Stimulated activated naive CD8-positive, alpha-beta T cell treated with anti-CD3 and anti-CD28 coated beads, Interleukin-15, Interleukin-2, amounts not matched to agents 100 ng/mL and 50 ng/mL, for 24 hours (primary cell): ENCODE data around the gene MYO6.

Experiments used
- H3K27ac Mint-ChIP-seq: one replicate; pipeline ENCODE4 v1.8.0; 2021; ENCODE audit warnings: mild to moderate bottlenecking, mixed read lengths
- H3K27me3 Mint-ChIP-seq: one replicate; pipeline ENCODE4 v1.8.0; 2021; ENCODE audit warnings: mixed read lengths
- H3K36me3 Mint-ChIP-seq: one replicate; pipeline ENCODE4 v1.8.0; 2021; ENCODE audit warnings: low read depth, mixed read lengths
- H3K4me1 Mint-ChIP-seq: one replicate; pipeline ENCODE4 v1.8.0; 2021; ENCODE audit warnings: low read depth, mixed read lengths
- H3K4me3 Mint-ChIP-seq: one replicate; pipeline ENCODE4 v1.8.0; 2021; ENCODE audit warnings: mild to moderate bottlenecking, mixed read lengths
- H3K9me3 Mint-ChIP-seq: one replicate; pipeline ENCODE4 v1.8.0; 2021; ENCODE audit warnings: mixed read lengths

MYO6 gene

DNA sequence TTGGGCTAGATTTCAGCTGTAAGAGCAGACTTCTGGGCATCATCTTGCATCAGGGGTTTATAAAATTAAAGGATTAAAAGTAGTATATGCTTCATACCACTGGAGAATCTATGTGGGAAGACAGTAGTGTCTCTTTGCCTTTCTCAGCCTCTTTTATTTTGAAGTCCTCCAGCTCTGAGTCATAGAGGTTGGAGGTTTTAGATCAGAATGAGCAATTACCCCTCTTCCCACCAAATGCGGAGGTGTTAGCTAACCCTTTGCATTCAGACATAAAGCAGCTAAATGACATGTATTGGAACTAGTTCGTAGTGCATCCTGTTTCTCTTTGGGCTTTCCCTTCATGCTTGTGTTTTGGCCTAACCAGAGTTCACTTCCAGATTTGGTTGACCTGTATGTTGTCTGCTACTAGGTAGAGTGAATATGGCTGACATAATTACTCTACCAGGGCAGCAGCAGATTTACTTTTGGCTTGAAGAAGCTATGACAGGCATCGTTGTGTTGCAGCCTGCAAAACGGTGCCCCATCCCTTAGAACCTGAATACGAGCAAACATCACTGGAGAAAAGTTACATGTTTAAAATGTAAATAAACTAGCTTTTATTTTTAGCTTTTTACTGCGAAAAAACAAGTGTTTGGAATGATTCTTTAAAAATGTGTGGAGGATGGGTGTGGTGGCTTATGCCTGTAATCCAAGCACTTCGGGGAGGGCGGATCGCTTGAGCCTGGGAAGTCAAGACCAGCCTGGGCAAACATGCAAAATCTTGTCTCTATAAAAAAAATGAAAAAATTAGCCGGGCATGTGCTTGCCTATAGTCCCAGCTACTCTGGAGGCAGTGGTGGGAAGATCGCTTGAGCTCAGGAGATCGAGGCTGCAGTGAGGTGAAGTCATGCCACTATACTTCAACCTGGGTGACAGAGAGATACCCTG lies 82.2 kb downstream of the MYO6 start:
- H3K9me3 Mint-ChIP-seq: peaks cover 4% of the 10 kb centered on the region
- H3K4me3 Mint-ChIP-seq: no peak overlapping the region
- H3K4me1 Mint-ChIP-seq: peaks cover 9% of the 10 kb centered on the region
- no peaks in the 10 kb centered on the region for H3K36me3 Mint-ChIP-seq
- H3K27me3 Mint-ChIP-seq: peaks cover 5% of the 10 kb centered on the region
- no peak overlapping the region for H3K27ac Mint-ChIP-seq

DNA sequence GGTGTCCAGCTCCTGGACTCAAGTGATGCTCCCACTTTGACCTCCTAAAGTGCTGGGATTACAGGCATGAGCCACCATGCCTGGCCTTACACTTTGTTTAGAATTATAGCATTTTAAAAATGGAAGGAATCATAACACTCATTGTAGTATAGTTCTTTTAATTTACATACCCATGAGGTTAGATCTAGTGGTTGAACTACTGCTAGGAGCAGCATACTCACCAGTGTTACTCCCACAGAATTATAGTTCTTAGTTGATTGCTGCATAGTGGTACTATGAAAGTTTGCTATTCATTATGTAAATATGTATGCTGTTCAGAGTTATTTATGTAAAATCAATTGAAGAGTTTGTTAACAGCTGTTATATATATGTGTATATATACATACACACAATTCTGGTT lies 85.4 kb downstream of the MYO6 start:
- peaks cover 4% of the 10 kb centered on the region for H3K9me3 Mint-ChIP-seq
- H3K27me3 Mint-ChIP-seq: no peaks in the 10 kb centered on the region
- H3K36me3 Mint-ChIP-seq: no peaks in the 10 kb centered on the region
- H3K4me3 Mint-ChIP-seq: no peak overlapping the region
- H3K4me1 Mint-ChIP-seq: peaks cover 9% of the 10 kb centered on the region
- H3K27ac Mint-ChIP-seq: no peak overlapping the region

DNA sequence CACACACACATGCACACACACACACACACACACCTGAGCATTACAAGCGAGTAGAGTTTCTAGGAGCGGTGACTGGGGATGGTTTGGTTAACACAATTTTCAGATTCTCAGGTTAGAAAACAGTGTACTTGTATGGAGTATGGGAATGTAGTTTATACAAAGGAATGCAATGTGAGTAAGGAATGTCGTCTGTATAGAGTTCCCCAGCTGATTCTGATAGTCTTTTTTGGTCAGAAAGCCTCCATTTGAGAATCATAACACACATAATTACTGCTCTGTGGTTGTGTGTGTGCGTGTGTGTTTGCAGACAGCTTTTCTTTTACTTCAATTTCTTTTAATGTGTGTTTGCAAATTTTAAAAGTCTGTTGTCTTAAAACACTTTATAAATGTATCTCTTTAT lies 93.2 kb downstream of the MYO6 start:
- no peaks in the 10 kb centered on the region for H3K27me3 Mint-ChIP-seq
- no peak overlapping the region for H3K4me3 Mint-ChIP-seq
- H3K9me3 Mint-ChIP-seq: no peaks in the 10 kb centered on the region
- H3K4me1 Mint-ChIP-seq: no peaks in the 10 kb centered on the region
- H3K27ac Mint-ChIP-seq: no peak overlapping the region
- H3K36me3 Mint-ChIP-seq: no peaks in the 10 kb centered on the region

DNA sequence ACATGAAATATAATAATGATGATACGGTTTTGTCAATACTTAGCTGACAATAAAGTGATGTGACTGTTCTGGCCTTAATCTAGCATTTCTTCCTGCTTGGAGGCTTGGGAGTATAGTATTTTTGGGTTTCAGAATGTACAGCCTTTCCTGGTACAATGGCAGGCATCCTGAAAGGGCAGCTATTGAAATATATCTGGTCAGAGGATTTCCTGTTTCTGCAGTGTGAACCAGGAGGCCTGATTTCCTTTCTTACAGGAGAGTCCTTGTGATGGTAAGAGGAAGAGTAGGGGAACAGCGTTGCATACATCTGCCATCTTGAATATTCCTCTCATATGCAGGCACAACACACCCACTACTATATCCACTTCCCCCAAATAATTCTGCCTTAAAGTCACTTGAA lies 93.7 kb downstream of the MYO6 start:
- no peaks in the 10 kb centered on the region for H3K27me3 Mint-ChIP-seq
- no peaks in the 10 kb centered on the region for H3K4me1 Mint-ChIP-seq
- no peak overlapping the region for H3K27ac Mint-ChIP-seq
- no peaks in the 10 kb centered on the region for H3K36me3 Mint-ChIP-seq
- no peak overlapping the region for H3K4me3 Mint-ChIP-seq
- no peaks in the 10 kb centered on the region for H3K9me3 Mint-ChIP-seq

DNA sequence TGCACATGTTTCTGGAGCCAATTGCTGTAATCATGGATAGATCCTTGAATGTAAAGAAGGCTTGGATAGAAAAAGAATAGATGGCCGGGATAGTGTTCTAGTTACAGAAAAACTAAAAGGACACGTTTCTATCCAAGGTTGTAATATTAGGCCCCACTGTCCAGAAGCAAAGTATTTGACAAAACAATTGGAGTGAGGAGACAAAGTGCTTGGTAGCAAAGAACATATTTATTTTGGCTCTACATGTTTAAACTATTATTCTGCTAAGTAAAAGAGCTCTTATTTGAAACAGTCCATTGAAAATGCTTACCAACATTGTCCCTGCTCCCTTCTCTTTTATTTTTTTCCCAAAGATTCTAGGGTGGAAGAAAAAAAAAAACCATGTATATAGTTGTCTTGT lies 94.4 kb downstream of the MYO6 start:
- Mint-ChIP-seq H3K4me1 (no peaks in the 10 kb centered on the region), H3K27me3 (no peaks in the 10 kb centered on the region), H3K36me3 (no peaks in the 10 kb centered on the region), H3K27ac (no peak overlapping the region), H3K9me3 (no peaks in the 10 kb centered on the region), H3K4me3 (no peak overlapping the region)

DNA sequence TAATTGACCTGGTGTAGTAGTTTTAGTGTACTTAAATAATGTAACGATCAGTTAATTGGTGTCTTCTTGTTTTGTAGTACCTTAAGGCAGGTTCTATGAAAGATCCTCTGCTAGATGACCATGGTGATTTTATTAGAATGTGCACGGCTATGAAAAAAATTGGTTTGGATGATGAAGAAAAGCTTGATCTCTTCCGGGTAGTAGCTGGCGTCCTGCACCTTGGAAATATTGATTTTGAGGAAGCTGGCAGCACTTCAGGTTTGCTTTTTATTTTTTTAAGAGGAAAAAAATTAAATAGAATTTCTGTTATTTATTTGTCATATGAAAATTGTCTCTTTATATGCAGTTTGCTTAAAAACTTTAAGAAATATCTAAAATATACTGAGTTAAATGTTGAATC lies 99.2 kb downstream of the MYO6 start:
- Mint-ChIP-seq H3K4me3 (no peak overlapping the region), H3K27ac (no peak overlapping the region), H3K4me1 (no peaks in the 10 kb centered on the region), H3K9me3 (no peaks in the 10 kb centered on the region), H3K36me3 (no peaks in the 10 kb centered on the region), H3K27me3 (peaks cover 15% of the 10 kb centered on the region)

DNA sequence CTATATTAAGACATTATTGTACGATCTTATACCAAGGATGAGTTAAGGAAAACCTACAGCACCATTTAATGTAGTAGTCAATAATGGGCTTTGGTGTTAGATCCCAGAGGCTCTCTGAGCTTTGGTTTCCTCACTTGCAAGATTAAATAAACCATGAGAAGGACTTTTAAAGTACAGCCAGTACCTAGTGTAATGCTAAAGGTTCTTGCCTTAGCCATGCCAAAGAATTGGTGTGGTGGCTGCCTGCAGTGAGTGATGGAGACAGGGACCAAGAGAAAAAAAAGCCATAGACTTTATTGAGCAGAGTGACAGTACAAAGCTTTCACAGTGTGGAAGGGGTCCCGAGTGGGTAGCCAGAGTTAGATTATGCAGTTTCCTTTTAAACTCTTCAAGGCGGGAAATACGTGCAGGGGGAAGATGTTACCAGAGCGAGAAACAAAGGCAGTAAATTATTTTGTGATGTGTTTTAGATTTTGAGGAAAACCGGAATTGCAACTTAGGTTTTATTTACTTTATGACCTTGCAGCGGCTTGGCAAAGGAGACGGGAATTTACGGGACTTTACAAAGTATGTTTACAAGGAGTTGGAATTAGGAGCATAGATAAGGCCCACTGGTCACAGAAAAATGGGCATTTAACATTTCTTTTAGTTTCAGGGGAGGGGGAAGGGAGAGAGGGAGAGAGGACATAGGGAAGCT lies 100.4 kb downstream of the MYO6 start:
- Mint-ChIP-seq H3K4me3 (no peak overlapping the region), H3K27ac (no peak overlapping the region), H3K36me3 (no peaks in the 10 kb centered on the region)

DNA sequence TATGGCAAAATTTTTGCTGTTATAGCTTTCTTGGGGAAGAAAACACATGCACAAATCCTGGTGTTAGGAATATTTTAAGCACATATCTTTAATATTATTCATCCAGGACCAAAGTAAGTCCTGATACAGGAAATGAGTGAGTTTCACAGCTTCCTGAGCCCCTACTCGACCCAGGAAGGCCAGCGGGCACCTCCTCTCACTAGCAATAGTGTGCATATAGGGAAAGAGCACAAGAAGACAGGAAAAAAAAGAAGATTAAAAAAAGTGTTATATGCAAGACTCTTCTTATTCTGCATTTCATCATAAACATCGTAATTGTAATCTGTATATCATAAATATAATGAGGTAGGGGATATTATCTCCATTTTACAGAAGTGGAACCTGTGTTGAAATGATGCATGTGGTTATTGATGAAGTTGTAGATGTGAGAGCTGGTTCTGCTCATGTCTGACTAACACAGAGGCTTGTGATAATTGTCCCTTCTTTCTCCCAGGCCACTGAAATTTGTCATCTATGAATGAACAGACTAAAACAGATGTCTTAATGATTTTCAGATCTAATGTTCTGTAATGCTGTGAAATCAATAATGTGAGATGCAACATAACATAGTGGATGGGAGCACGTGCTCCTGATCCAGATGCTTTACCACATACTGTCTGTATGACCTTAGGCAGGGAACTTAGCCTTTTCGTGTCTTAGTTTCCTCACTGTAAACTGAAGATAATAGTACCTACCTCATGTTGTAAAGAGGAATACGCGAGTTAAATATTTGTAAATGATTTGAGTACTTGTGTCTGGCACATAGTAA lies 101.2 kb downstream of the MYO6 start:
- no peaks in the 10 kb centered on the region for H3K36me3 Mint-ChIP-seq
- no peaks in the 10 kb centered on the region for H3K9me3 Mint-ChIP-seq
- H3K4me3 Mint-ChIP-seq: no peak overlapping the region
- peaks cover 15% of the 10 kb centered on the region for H3K27me3 Mint-ChIP-seq
- no peaks in the 10 kb centered on the region for H3K4me1 Mint-ChIP-seq
- no peak overlapping the region for H3K27ac Mint-ChIP-seq

More for the DNA sequence above, 100.4 kb downstream of the MYO6 start:
- Mint-ChIP-seq H3K27me3 (peaks cover 15% of the 10 kb centered on the region), H3K9me3 (no peaks in the 10 kb centered on the region), H3K4me1 (no peaks in the 10 kb centered on the region)

DNA sequence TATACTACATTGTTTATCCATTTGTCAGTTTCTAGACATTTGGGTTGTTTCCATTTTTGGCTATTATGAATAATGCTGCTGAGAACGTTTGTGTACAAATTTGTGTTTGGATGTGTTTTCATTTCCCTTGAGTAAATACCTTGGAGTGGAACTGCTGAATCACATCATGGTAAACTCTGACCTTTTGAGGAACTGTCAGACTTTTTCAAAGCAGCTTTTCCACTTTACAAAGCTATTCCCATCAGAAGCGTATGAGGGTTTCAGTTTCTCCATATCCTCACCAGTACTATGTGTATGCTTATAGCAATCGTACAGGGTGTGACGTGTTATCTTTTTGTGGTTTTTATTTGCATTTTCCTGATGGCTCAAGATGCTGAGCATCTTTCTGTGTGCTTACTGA lies 103.7 kb downstream of the MYO6 start:
- H3K9me3 Mint-ChIP-seq: no peaks in the 10 kb centered on the region
- H3K27me3 Mint-ChIP-seq: peaks cover 15% of the 10 kb centered on the region
- H3K27ac Mint-ChIP-seq: no peak overlapping the region
- no peak overlapping the region for H3K4me3 Mint-ChIP-seq
- no peaks in the 10 kb centered on the region for H3K36me3 Mint-ChIP-seq
- no peaks in the 10 kb centered on the region for H3K4me1 Mint-ChIP-seq

DNA sequence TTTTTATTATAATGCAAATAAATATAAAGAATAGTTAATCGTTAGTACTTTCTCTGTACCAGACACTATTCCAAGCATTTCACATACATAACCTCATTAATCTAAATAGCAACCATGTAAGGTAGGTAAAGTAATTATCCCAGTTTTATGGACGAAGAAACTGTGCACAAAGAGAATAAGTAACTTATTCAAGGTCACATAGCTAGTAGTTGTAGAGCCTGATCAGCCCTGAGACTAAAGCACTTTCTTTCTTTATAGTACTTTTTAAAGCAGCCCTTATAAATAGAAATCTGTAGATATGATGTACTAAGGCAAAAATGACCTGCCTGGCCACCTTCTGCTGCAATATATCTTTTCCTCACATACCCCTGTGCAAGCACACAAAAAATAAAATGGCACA lies 104.8 kb downstream of the MYO6 start:
- no peak overlapping the region for H3K27ac Mint-ChIP-seq
- no peaks in the 10 kb centered on the region for H3K36me3 Mint-ChIP-seq
- no peaks in the 10 kb centered on the region for H3K9me3 Mint-ChIP-seq
- H3K27me3 Mint-ChIP-seq: peaks cover 15% of the 10 kb centered on the region
- no peaks in the 10 kb centered on the region for H3K4me1 Mint-ChIP-seq
- H3K4me3 Mint-ChIP-seq: no peak overlapping the region

DNA sequence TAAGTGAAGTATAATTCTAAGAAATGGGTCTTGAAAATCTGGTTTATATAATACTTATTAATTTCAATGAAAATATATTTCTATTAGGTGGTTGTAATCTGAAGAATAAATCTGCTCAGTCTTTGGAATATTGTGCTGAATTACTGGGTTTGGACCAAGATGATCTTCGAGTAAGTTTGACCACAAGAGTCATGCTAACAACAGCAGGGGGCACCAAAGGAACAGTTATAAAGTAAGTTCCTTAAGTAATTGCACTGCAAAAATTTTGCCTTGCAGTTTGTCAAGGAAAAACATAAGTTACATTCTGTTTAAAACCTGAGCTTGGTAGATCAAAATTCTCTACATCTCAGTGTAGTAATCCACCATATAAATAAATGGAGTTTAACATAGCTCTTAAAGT lies 106.0 kb downstream of the MYO6 start:
- Mint-ChIP-seq H3K27me3 (peaks cover 6% of the 10 kb centered on the region), H3K9me3 (no peaks in the 10 kb centered on the region), H3K4me3 (no peak overlapping the region), H3K36me3 (no peaks in the 10 kb centered on the region), H3K4me1 (no peaks in the 10 kb centered on the region), H3K27ac (no peak overlapping the region)

DNA sequence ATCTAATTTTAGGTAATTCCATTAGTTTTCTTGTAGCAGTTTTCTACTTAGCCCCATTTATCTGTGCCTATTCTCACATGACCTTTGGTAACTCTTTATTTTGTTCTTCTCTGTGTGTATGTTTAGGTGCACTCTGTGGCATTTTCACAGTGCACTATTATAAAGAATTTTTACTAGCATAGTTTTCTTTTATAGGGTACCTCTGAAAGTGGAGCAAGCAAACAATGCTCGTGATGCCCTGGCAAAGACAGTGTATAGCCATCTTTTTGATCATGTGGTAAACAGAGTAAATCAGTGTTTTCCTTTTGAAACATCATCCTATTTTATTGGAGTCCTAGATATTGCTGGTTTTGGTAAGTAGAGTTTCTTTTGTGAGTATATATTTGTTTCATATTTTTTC lies 107.9 kb downstream of the MYO6 start:
- Mint-ChIP-seq H3K4me1 (no peaks in the 10 kb centered on the region), H3K36me3 (no peaks in the 10 kb centered on the region), H3K9me3 (no peaks in the 10 kb centered on the region), H3K27ac (no peak overlapping the region), H3K4me3 (no peak overlapping the region), H3K27me3 (peaks cover 8% of the 10 kb centered on the region)

DNA sequence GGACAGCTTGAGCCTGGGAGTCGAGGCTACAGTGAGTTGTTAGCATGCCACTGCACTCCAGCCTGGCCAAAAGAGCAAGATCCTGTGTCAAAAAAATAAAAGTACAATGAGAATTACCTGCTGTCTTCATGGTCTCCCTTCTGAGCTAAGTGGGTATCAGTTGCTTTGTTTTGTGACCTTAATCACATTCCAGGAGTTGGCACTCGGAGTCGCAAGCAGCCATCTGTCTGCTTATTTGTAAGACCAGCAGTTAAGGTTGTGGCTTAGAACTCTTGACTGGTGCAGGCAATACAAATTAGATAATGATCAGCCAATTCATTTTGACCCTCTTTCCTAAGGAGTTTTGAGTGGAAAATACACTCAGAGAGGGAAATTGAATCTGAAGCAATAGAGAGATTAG lies 114.0 kb downstream of the MYO6 start:
- H3K4me1 Mint-ChIP-seq: no peaks in the 10 kb centered on the region
- H3K9me3 Mint-ChIP-seq: no peaks in the 10 kb centered on the region
- H3K27me3 Mint-ChIP-seq: peaks cover 3% of the 10 kb centered on the region
- no peak overlapping the region for H3K27ac Mint-ChIP-seq
- H3K4me3 Mint-ChIP-seq: no peak overlapping the region
- no peaks in the 10 kb centered on the region for H3K36me3 Mint-ChIP-seq

DNA sequence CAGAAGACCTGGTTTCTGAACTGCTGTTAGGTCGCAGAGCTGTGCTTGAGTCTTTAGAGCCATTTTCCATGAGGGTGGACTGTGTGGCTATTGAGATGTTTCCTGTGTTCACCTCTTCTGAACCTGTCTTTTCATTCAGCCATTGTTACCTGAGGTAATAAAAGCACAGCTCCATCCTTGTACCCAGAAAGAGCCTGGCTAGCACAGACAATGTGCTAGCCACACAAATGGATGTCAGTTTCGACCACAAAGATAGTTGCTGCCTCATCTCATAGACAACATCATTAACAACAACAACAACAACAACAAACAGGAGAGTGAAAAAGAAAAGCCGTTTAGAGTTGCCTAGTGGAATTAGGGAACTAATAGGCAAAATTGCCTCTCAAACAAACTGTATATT lies 114.7 kb downstream of the MYO6 start:
- H3K36me3 Mint-ChIP-seq: no peaks in the 10 kb centered on the region
- H3K9me3 Mint-ChIP-seq: no peaks in the 10 kb centered on the region
- H3K27ac Mint-ChIP-seq: no peak overlapping the region
- no peak overlapping the region for H3K4me3 Mint-ChIP-seq
- no peaks in the 10 kb centered on the region for H3K4me1 Mint-ChIP-seq
- peaks cover 3% of the 10 kb centered on the region for H3K27me3 Mint-ChIP-seq

DNA sequence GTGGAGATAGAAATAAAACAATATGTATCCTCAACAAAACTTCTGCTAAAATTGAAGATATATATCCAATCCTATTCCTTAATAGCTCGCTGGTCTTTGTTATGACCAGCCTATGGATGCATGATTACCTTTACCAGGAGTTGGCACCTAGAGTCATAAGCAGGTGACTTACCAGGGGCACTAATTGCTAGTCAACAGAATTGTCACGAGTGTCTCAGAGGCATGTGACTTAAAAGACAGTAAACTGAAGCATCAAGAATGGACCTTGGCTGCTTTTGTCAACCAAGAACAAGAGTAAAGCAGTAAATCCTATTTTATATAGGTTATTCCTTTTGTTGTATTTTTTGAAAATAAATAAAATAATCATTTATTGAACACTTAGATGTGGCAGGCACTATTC lies 115.4 kb downstream of the MYO6 start:
- H3K9me3 Mint-ChIP-seq: no peaks in the 10 kb centered on the region
- H3K36me3 Mint-ChIP-seq: no peaks in the 10 kb centered on the region
- H3K4me1 Mint-ChIP-seq: no peaks in the 10 kb centered on the region
- H3K4me3 Mint-ChIP-seq: no peak overlapping the region
- peaks cover 3% of the 10 kb centered on the region for H3K27me3 Mint-ChIP-seq
- no peak overlapping the region for H3K27ac Mint-ChIP-seq
